GM21381 (cell line): ENCODE data around the gene RPL23.

Experiments
- ATAC-seq: cut with Tn5 transposase; IDR thresholded peaks from one replicate; pipeline ENCODE4 v1.9.1; 2021; ENCODE audit warnings: mild to moderate bottlenecking, moderate library complexity; ENCODE audit not compliant: unreplicated experiment

RPL23 gene

GRCh38 chr17:38853292-38854219, at the start of gene RPL23:
Gene RPL23, minus strand, starts transcription at chr17:38853721. Its CDS starts 11 bp downstream, at chr17:38853710.
- peak; percentile 82 for ATAC-seq

- ATAC-seq: no peak
Observed at GRCh38 chr17:38900978-38901656, 47.6 kb upstream of the RPL23 start.

GRCh38 chr17:38899421-38899820, 45.9 kb upstream of the RPL23 start:
- no peak for ATAC-seq

GRCh38 chr17:38898812-38899348, 45.4 kb upstream of the RPL23 start:
- ATAC-seq: peak; percentile 75

- ATAC-seq: peak; percentile 11
Observed at GRCh38 chr17:38898291-38898679, 44.8 kb upstream of the RPL23 start.

GRCh38 chr17:38897671-38898290, 44.3 kb upstream of the RPL23 start:
- ATAC-seq: no peak

GRCh38 chr17:38897176-38897575, 43.7 kb upstream of the RPL23 start:
- no peak for ATAC-seq

- no peak for ATAC-seq
Observed at GRCh38 chr17:38896346-38896954, 42.9 kb upstream of the RPL23 start.

- no peak for ATAC-seq
Observed at GRCh38 chr17:38894276-38894675, 40.8 kb upstream of the RPL23 start.

- no peak for ATAC-seq
Observed at GRCh38 chr17:38893607-38894006, 40.1 kb upstream of the RPL23 start.

GRCh38 chr17:38893113-38893512, 39.6 kb upstream of the RPL23 start:
- no peak for ATAC-seq

GRCh38 chr17:38892620-38893019, 39.1 kb upstream of the RPL23 start:
- ATAC-seq: no peak

GRCh38 chr17:38892083-38892482, 38.6 kb upstream of the RPL23 start:
- no peak for ATAC-seq

- no peak for ATAC-seq
Observed at GRCh38 chr17:38891441-38891840, 37.9 kb upstream of the RPL23 start.

GRCh38 chr17:38890410-38890746, 36.9 kb upstream of the RPL23 start:
- no peak for ATAC-seq

- no peak for ATAC-seq
Observed at GRCh38 chr17:38889745-38890409, 36.4 kb upstream of the RPL23 start.

- ATAC-seq: no peak
Observed at GRCh38 chr17:38888842-38889241, 35.3 kb upstream of the RPL23 start.

GRCh38 chr17:38886643-38887010, 33.1 kb upstream of the RPL23 start:
- no peak for ATAC-seq

GRCh38 chr17:38885728-38886642, 32.5 kb upstream of the RPL23 start:
- no peak for ATAC-seq
